Stimulated activated CD8-positive, alpha-beta memory T cell treated with anti-CD3 and anti-CD28 coated beads, Interleukin-4, amount 100 ng/mL, for 48 hours (primary cell): ENCODE data around the gene NPTN.

Source experiments
- DNase-seq: peaks from one replicate; pipeline ENCODE4 v3.0.0-alpha.2; 2020

Gene NPTN

GRCh38 chr15:73517566-73517965 lies 115.6 kb downstream of the NPTN start:
- DNase-seq = no peak

DNA sequence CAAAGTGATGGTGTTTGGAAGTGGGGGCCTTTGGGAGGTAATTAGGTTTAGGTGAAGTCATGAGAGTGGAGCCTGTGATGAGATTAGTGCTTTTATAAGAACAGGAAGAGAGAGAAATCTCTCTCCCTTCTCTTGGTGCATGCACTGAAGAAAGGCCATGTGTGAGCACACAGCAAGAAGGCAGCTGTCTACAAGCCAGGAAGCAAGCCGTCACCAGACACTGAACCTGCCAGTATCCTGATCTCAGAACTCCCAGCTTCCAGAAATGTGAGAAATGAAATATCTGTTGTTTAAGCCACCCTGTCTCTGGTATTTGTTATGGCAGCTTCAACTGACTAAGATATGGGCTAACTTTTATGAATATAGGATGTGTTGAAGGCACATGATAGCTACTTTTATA lies 117.7 kb downstream of the NPTN start:
- DNase-seq = no peak
